HG02623 (cell line): Measurements from ENCODE around the gene KHSRP.

Experiments used
- ATAC-seq: cut with Tn5 transposase; IDR thresholded peaks from one replicate; pipeline ENCODE4 v1.9.1; 2021; ENCODE audit warnings: moderate library complexity; ENCODE audit not compliant: unreplicated experiment

The KHSRP gene, protein sequence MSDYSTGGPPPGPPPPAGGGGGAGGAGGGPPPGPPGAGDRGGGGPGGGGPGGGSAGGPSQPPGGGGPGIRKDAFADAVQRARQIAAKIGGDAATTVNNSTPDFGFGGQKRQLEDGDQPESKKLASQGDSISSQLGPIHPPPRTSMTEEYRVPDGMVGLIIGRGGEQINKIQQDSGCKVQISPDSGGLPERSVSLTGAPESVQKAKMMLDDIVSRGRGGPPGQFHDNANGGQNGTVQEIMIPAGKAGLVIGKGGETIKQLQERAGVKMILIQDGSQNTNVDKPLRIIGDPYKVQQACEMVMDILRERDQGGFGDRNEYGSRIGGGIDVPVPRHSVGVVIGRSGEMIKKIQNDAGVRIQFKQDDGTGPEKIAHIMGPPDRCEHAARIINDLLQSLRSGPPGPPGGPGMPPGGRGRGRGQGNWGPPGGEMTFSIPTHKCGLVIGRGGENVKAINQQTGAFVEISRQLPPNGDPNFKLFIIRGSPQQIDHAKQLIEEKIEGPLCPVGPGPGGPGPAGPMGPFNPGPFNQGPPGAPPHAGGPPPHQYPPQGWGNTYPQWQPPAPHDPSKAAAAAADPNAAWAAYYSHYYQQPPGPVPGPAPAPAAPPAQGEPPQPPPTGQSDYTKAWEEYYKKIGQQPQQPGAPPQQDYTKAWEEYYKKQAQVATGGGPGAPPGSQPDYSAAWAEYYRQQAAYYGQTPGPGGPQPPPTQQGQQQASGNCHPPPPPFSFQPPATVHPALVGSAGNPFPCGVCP

DNA sequence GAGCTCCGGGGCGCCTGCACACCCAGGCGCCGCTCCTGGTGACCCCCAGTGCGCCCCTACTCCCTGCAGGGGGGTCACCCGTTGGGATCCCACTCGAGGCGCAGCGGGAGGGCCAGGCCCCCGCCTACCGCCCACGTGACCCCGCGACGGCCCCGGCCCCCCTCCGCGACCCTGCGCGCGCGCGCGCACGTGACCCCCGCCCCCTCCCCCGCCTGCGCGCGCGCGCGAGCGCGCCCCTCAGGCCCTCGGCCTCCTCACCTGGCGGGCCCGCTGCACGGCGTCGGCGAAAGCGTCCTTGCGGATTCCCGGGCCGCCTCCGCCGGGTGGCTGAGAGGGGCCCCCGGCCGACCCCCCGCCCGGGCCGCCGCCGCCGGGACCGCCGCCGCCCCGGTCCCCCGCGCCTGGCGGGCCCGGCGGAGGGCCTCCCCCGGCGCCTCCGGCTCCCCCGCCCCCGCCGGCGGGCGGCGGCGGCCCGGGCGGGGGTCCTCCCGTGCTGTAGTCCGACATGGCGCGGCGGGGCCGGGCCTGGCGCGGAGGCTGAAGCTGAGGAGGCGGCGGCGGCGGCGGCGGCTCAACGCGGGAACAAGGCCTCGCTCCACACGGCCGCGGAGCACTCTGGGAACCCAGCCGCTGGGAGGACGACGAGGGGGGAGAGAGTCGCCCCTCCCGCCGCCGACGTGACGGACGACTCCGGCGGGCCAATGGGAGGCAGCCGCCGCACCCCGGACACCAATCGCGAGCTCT, at the start of gene KHSRP:
KHSRP (minus strand) TSS at position 617 of the 744 bp plus-strand sequence; CDS start at position 507, 110 bp downstream.
- no peak for ATAC-seq

DNA sequence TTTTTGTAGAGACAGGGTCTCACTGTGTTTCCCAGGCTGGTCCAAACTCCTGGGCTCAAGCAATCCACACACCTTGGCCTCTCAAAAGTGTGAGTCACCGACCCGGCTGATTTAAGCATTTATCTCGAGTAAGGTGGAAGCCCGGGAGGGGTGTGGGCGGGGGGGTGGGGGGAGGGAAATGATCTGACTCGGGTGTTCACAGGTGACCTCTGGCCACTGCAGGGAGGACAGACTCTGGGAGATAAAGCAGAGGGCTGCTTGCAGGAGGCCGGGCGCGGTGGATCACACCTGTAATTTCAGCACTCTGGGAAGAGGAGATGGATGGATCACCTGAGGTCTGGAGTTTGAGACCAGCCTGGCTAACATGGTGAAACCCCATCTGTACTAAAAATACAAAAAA, 49.0 kb upstream of the KHSRP start:
- no peak for ATAC-seq

DNA sequence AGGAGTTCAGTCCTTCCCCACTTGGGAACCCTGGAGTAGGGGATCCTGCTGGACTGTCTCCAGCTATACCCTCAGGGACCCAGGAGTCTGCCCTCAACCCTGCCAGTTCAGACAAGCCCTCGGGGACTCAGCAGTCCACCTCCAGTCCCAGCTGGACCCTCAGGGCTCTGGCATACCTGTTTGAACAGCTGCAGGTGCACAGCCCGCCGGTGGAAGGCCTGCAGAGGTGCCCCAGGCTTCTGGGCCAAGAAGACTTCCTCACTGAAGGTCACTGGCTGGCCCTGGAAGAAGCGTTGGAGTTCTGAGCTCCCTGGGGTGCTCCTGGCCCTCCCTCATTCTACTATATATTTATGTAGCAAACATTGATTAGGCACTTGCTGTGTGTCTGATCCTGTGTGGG, 48.1 kb upstream of the KHSRP start:
- no peak for ATAC-seq

DNA sequence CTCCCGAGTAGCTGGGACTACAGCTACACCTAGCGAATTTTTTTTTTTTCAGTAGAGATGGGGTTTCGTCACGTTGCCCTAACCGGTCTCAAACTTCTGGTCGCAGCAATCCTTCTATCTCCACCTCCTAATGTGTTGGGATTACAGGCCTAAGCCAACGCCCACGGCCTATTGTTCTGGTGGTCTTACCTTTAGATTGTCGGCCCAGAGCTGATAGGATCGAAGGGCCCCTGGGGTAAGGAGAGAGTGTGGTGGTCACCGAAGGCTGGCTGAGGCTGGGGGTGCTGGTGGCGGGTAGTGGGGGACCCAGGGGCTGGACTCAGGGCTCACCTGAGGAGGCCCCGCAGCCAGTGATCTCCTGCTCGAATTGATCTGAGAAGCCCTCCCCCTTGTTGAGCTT, 46.5 kb upstream of the KHSRP start:
- no peak for ATAC-seq

DNA sequence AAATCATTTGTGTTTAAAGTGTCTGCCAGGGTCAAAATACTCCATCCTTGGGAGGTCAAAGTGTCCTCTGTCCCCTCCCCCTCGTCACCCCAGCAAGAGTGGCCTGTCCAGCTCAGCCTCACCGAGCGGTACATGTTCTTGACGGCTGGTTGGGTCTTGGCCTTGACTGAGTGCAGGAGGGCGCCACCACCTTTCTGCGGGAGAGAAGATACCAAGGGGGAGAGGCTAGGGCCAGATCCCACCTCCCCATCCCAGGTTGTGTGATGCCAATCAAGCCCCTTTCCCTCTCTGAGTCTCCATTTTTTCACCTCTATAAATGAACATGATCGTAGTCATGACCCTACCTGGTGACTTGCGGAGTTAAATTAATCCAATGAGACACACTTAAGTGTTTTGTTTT, 45.6 kb upstream of the KHSRP start:
- no peak for ATAC-seq

DNA sequence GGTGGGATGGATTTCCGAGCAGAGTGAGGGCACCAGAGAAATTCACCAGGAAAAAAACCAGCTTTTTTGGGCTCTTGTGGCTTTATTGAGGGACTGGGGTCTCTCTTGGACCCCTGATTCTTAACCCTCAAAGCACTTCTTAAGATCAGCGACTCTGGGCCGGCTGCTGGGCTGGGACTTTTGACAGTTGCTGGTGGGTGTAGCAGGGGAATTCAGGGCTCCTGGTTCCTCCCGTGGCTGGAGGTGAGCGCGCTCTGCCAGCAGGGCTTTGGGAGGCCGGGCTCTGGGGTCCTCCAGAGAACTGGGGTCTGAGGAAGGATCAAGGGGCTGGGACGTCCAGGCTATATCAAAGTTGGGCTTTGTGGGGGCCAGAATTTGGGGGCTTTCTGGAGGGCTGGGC, 42.8 kb upstream of the KHSRP start:
- ATAC-seq: no peak

DNA sequence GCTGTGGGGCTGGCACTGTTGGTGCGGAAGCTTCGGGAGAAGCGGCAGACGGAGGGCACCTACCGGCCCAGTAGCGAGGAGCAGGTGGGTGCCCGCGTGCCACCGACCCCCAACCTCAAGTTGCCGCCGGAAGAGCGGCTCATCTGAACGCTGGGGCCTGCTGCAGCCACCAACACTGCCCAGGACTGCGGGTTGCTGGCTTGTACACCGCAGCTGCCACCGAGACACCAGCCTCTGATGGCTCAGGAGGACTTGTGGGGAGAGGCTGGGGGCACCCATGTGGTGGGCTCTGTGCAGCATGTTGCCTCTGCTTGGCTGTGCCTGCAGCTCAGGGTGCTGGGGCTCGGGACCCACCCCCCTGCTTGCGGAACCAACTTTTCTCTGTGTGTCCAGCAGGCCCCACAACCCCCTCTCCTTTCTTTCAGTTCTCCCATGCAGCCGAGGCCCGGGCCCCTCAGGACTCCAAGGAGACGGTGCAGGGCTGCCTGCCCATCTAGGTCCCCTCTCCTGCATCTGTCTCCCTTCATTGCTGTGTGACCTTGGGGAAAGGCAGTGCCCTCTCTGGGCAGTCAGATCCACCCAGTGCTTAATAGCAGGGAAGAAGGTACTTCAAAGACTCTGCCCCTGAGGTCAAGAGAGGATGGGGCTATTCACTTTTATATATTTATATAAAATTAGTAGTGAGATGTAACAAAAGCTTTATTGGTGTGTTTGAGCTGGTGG, 42.1 kb upstream of the KHSRP start:
- no peak for ATAC-seq

DNA sequence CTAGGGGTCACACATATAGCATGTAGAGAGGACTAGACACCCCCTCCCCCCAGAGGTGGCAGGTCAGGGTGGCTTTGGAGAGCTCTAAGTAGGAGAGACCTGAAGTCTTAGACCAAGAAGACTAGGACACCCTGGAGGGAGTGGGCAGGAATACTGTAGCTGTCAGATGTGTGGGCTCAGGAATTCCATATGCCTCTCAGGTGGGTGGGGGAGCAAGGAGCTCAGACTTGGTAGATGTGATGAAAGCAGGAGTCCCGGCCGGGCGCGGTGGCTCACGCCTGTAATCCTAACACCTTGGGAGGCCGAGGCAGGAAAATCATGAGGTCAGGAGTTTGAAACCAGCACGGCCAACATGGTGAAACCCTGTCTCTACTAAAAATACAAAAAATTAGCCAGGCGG, 41.1 kb upstream of the KHSRP start:
- ATAC-seq: no peak

DNA sequence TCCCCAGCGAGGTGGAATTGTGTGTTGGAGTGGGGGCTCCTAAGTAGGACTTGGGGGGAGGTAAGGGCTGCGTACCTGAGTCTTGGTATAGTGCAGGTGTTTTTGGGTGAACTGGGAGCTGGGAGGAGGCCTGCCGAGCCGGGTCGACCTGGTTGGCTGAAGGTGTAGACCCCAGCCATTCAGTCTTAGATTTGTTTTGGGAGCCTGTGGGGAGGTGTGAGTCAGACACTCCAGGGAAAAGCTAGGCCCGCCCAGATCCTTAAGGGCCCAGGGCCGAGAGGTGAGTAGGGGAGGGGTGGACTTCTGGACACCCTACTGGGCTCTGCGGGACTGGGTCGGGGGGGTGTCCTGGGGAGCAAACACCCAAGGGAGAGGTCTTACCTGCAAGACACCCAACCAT, 40.4 kb upstream of the KHSRP start:
- ATAC-seq: no peak

DNA sequence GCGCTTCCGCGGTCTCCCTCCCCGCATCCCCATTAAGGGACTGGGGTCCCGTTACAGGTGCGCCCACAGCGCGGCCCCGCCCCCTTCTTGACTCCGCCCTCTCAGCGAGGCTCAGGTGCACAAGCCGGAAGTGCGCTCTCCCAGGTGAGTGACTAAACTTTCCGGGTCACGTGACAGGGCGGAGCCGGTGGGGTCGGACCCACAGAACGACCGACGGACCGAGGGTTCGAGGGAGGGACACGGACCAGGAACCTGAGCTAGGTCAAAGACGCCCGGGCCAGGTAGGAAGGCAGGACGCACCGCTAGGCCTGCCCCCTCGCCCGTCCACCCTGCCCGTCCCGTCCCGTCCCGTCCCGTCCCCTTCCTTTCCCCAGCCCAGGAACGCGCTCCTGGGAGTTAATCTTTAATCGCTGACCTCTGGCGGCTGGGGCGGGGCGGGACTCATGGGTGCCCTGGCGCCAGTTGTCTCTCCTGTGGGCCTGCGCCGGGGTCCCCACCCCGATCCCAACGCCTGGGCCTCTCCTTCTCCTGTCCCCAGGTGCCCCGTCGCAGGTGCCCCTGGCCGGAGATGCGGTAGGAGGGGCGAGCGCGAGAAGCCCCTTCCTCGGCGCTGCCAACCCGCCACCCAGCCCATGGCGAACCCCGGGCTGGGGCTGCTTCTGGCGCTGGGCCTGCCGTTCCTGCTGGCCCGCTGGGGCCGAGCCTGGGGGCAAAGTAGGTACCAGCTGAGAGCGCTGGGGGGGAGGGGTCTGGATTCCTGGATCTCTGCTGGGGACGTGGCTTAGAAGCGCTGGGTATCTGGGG, 39.7 kb upstream of the KHSRP start, which contains the start of gene CRB3:
CRB3 (plus strand) TSS at position 202 of the 804 bp plus-strand sequence; CDS start at position 633, 431 bp downstream.
- no peak for ATAC-seq

DNA sequence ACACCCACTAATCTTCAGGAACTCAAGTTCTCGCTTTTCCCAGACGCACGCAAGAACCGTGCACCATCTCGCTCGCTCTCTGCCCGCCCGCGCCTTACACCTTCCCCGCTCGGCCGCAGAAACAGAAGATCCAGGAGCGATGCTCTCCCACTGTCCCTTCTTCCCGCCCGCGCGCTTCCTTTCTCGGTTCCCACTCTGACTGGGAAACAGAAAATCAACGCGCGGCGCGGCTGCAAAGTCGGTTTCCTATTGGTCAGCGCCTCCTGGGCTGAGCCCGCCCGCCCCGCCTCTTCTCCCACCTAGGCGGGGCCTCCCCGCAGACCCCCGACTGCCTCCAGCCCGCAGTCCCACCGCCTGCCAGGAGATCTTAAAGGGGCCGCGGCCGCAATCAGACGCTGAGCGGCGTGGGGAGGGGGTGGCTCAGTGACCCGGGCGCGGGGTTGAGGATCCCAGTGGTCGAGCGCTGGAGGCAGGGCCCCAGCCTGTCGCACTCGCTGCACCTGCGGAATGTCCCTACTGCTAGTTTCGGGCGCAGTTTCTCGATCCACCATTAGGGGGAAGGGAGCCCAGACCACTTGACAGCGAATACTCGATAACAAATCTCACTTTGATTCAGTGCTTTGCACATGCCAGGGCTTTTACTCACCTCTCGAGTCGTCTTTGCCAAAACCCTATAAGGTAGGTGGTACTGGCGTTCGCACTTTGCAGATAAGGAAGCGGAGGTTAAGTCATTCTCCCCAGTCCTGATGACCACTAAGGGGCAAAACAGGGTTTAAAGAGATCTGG, 35.7 kb upstream of the KHSRP start:
- ATAC-seq: peak; percentile 86

DNA sequence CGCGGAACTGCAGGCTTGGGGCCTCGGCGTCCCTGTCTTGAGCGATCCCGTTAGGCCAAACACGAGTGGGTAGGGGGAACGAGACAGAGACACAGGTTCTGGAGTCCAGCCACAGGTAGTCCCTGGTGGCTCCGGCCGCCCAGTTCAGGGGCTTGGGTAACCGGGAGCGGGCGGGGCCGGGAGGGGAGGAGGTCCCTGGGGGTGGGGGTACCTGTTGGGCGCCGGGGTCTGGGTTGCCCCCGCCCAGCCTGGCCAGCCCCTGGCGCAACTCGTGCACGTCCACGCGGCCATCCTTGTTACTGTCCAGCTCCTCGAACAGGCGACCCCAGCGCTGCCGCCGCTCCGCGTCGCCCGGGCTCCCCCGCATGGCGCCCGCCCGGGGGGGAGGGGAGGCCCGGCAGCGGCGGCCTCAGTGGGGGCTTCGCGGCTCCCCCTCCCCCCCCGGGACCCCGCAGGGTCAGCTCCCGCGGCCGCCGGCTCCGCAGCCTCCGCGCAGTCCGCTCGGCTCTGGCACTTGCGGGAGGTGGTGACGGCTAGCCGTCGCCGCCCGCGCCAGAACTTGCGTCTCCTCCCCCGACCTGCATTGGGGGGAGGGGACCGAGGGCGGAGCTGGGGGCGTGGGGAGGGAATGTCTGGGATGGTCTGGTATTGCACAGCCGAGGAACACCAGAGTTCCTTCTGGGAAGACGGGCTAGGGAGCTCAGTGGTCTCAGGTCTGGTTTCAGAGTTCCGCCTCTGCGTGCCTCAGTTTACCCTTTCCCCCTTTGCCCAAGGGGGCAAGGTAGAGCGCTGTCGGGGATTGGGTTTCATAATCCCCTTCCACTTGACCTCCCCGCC, 34.9 kb upstream of the KHSRP start, which contains the start of gene SLC25A23:
SLC25A23 (minus strand) TSS at position 531 of the 837 bp plus-strand sequence; CDS start at position 367, 164 bp downstream.
- ATAC-seq: peak; percentile 18

DNA sequence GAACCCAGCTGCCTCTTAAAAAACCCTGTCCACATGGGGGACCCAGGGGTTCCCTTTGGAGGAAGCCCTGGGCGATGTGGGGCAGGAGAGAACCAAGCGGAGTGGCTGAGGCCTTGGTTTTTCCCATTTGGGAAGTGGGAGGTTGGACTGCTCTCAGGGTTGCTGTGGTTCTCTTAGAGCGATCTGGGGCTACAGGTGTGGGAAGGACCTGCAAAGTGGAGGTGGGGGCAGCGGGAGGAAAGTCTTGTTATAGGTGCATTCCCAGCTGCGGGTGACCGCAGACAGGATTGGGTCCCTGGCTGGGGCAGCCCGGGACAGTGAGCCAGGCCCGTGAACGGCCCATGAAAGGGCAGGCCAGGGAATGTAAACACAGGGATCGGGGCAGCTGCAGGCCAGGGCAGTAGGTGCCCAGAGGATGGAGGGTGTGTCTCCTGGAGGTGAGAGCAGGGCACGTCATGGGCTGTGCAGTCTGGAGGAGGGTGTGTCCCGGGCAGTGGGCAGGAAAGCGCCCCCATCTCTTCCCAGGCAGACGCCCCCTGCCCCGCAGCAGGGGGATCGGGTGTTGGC, 34.2 kb upstream of the KHSRP start:
- no peak for ATAC-seq

DNA sequence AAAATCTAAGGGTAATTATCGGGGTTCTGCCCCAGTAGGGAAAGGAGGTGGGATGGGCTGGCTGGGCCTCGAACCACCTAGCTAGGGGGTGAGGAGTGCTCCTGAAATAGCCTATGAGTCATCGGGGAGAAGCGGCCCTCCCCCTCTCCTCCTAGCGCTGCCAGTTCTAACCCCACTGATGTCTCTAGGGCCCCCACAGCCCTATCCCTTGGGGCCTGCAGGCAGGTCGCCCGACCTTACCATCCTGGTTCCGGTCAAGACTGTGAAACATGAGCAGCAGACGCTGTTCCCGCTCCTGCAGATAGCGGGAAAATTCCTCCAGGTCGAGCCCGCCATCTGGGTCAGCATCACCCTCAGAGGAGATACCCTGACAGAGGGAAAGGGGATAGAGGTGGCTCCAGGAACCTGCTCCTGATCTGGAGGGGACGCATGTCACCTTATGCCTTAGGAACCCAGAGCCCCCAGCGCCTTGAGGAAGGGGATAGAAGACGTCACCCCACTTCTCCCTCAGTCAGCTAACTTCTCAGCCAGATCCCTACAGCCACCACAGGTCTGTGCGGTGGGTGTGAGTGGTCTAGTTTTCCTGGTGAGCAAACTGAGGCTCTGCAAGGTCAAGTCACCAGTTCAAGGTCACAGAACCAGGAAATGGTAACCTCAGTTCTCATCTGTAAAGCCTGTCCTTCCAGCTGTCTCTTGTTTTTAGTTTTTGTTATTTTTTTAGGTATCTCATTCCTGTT, 33.5 kb upstream of the KHSRP start:
- ATAC-seq: no peak

DNA sequence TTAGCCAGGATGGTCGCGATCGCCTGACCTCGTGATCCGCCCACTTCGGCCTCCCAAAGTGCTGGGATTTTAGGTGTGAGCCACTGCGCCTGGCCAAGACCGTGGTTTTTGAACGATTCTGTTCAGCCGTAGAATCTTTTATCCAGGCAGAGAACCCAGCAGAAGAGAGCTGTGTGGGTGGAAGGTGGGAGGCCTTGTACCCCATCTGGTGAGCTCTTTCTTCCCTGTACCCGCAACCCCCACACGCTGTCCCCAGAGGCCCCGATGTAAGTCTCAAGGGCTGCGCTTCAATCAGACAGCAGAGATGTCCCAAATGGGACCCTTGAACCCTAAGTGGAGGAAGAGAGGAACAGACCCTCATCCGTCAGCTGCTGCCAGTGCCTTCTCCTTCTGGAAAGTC, 31.3 kb upstream of the KHSRP start:
- no peak for ATAC-seq

DNA sequence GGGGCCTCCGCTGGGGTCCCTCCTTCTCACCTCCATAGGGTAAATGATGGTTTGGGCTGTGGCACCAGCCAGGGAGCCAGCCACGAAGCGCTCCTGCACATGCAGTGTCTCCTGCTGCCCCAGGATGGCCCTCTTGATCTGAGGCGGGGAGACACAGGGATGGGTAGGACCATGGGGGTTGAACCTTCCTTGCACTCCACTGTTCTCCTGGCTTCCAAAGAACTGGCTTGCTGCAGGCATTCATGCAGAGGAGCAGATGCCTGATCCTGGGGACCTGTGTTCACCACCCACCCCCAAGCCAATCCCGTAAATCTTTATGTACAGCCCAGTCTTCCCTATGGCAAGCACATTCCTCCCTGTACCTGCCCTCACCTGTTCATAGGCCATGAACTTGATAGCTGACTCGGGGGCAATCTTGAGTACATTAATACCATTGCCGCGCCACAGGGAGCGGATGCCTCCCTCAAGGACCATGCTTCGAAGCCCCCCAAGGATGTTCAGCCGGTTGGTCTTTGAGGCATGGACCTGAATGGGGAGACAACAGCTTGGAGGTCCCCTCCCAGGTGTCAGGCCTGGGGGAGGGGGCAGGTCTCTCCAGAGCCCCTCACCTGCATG, 29.4 kb upstream of the KHSRP start:
- no peak for ATAC-seq

DNA sequence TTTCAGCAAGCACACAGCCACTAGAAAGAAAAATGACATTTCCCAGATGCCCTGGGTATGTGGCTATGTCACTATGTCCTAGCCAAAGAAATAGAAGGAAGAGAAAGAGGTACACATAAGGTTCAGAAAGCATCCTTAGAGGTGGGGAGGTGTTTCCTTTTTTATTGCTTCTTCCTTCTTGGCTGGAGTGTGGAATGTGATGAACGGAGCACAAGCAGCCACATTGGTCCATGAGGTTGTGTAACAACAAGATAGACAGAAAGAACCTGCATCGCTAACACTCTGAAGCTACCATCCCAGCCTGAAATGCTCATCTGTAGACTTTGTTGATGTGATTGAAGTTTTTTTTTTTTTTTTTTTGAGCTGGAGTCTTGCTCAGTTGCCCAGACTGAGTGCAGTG, 28.3 kb upstream of the KHSRP start:
- ATAC-seq: no peak
